ENCODE results near the gene SNTA1.
"Not testable (repeated sequence)": the region's sequence is repeated elsewhere in the genome, so short reads cannot be mapped to it uniquely, and the experiment has no call there.

The SNTA1 gene

GRCh38 chr20:33400812-33401183 is 42.8 kb downstream of the SNTA1 start:
- Histone ChIP-seq H3K27me3 (no peaks in the 10 kb centered on the region), H3K36me3 (peaks cover 3 to 17% (median 3%) of the 10 kb centered on the region in 3 donors), H3K27ac (peak overlapping the region; percentile 71 to 73), H3K4me3 (peak overlapping the region; percentile 75 to 96), H3K9me3 (no peaks in the 10 kb centered on the region), H3K4me1 (peaks cover 0 to 32% (median 24%) of the 10 kb centered on the region in 4 donors)
- no peak for DNase-seq
- TF ChIP-seq CTCF (IDR thresholded peaks at IDR 0.05): no peak
- intact Hi-C loops (cut with DNase I; ENCODE audit: low total_unique reads): loop anchor here (5.0 kb wide), 1 partner anchor 47 kb away; no protein-coding TSS in a partner anchor

GRCh38 chr20:33399924-33400323 is 43.6 kb downstream of the SNTA1 start:
- no peak for DNase-seq
- Histone ChIP-seq H3K27me3 (no peaks in the 10 kb centered on the region), H3K27ac (no peak overlapping the region), H3K4me3 (peak overlapping the region in 1 of 2 donors; percentile 96), H3K4me1 (peaks cover 0 to 32% (median 24%) of the 10 kb centered on the region in 4 donors), H3K9me3 (no peaks in the 10 kb centered on the region), H3K36me3 (peaks cover 0 to 20% (median 5%) of the 10 kb centered on the region in 3 donors)
- TF ChIP-seq CTCF (IDR thresholded peaks at IDR 0.05): no peak
- intact Hi-C loops (cut with DNase I; ENCODE audit: low total_unique reads): loop anchor here (5.0 kb wide), 1 partner anchor 47 kb away; no protein-coding TSS in a partner anchor

GRCh38 chr20:33394718-33395117 is 48.8 kb downstream of the SNTA1 start:
- intact Hi-C loops (cut with DNase I; ENCODE audit: low total_unique reads): no loop called here
- Histone ChIP-seq H3K27ac (no peak overlapping the region), H3K4me1 (peaks cover 0 to 9% (median 5%) of the 10 kb centered on the region in 4 donors), H3K4me3 (no peak overlapping the region), H3K9me3 (no peaks in the 10 kb centered on the region), H3K36me3 (peaks cover 38 to 68% (median 40%) of the 10 kb centered on the region in 3 donors), H3K27me3 (no peaks in the 10 kb centered on the region)
- DNase-seq: no peak
- TF ChIP-seq CTCF (IDR thresholded peaks at IDR 0.05): peak in 1 of 2 experiments; percentile 15

GRCh38 chr20:33393609-33394008 is 50.0 kb downstream of the SNTA1 start:
- intact Hi-C loops (cut with DNase I; ENCODE audit: low total_unique reads): no loop called here
- no peaks in the 10 kb centered on the region for H3K4me1 ChIP-seq
- H3K4me3 ChIP-seq: no peak overlapping the region
- H3K27ac ChIP-seq: no peak overlapping the region
- H3K9me3 ChIP-seq: no peaks in the 10 kb centered on the region
- no peak for TF ChIP-seq CTCF (IDR thresholded peaks at IDR 0.05)
- no peaks in the 10 kb centered on the region for H3K27me3 ChIP-seq
- H3K36me3 ChIP-seq: peaks cover 40 to 79% (median 46%) of the 10 kb centered on the region in 3 donors
- no peak for DNase-seq

GRCh38 chr20:33391722-33392415 is 51.7 kb downstream of the SNTA1 start:
- intact Hi-C loops (cut with DNase I; ENCODE audit: low total_unique reads): no loop called here
- Histone ChIP-seq H3K27ac (no peak overlapping the region), H3K9me3 (no peaks in the 10 kb centered on the region), H3K4me1 (no peaks in the 10 kb centered on the region), H3K4me3 (no peak overlapping the region), H3K27me3 (no peaks in the 10 kb centered on the region), H3K36me3 (peaks cover 50 to 93% (median 50%) of the 10 kb centered on the region in 3 donors)
- DNase-seq: no peak
- no peak for TF ChIP-seq CTCF (IDR thresholded peaks at IDR 0.05)

GRCh38 chr20:33389326-33389725 is 54.2 kb downstream of the SNTA1 start:
- H3K36me3 ChIP-seq: peaks cover 68 to 94% (median 71%) of the 10 kb centered on the region in 3 donors
- H3K4me3 ChIP-seq, H3K27ac ChIP-seq: not testable (repeated sequence)

More at GRCh38 chr20:33389326-33389725, 54.2 kb downstream of the SNTA1 start:
- DNase-seq; H3K27me3 ChIP-seq; H3K4me1 ChIP-seq; intact Hi-C loops (cut with DNase I; ENCODE audit: low total_unique reads); H3K9me3 ChIP-seq: not testable (repeated sequence)

Measured in tibial artery (tissue), 4 donors.